Thyroid gland (tissue), 4 donors: ENCODE results near the gene COX7A2. TPM values are rescaled to one million over a fixed set of nuclear protein-coding genes. Genes with fewer than 3 reads are reported as not detected.

Experiments
- DNase-seq, 2 donors: peaks; one replicate each; pipeline ENCODE4 v3.0.0-alpha.2; 2019
- H3K27ac ChIP-seq, 3 donors: fragments of 200-600 bp; sonication (generic); 1 replicate in 2 of 3; 2 replicates in 1 of 3; pipeline ENCODE4 v1.5.1; 2016 to 2019; ENCODE audit warnings: mild to moderate bottlenecking in 1 of 3, moderate library complexity in 1 of 3
- H3K27me3 ChIP-seq: fragments of 200-600 bp; sonication (generic); one replicate; pipeline ENCODE4 v1.5.1; 2019
- H3K36me3 ChIP-seq, 2 donors: fragments of 200-600 bp; sonication (generic); one replicate each; pipeline ENCODE4 v1.5.1; 2016 to 2019
- H3K4me1 ChIP-seq, 2 donors: fragments of 200-600 bp; sonication (generic); one replicate each; pipeline ENCODE4 v1.5.1; 2017 to 2019
- H3K4me3 ChIP-seq, 3 donors: fragments of 200-600 bp; sonication (generic); replicated peaks in 1 of 3; 1 replicate in 2 of 3; 2 replicates in 1 of 3; pipeline ENCODE4 v1.5.1; 2016; ENCODE audit warnings: mild to moderate bottlenecking in 1 of 3
- H3K9me3 ChIP-seq: fragments of 200-600 bp; sonication (generic); one replicate; pipeline ENCODE4 v1.5.1; 2017
- CTCF ChIP-seq, 6 experiments: fragments of 200-600 bp in 3 of 6; fragments of 450-650 bp in 3 of 6; sonication (generic) in 3 of 6; IDR thresholded peaks; one replicate each; pipeline ENCODE4 v1.5.1; 2016 to 2019; ENCODE audit warnings: antibody characterized with exemption in 6 of 6, mild to moderate bottlenecking in 2 of 6, inconsistent platforms in 1 of 6, moderate library complexity in 1 of 6
- POLR2A ChIP-seq, 2 donors: fragments of 450-650 bp; IDR thresholded peaks; one replicate each; pipeline ENCODE4 v1.6.1; 2017; ENCODE audit warnings: antibody characterized with exemption in 2 of 2, mild to moderate bottlenecking in 2 of 2, moderate library complexity in 1 of 2
- WGBS, 2 donors: methylation state at CpG; one replicate each; pipeline ENCODE4 v1.1.5; 2017; 5-methylcytosine and 5-hydroxymethylcytosine counted together
- intact Hi-C: fragments of 100-400 bp; cut with DNase I; formaldehyde crosslinking; loops from one replicate; pipeline ENCODE4 v1.15.1; 2023
- total RNA-seq, 4 donors: library from RNA; depleted of rRNA; stranded (reverse); fragments of >200 nt; gene quantifications; one replicate each; pipeline ENCODE4 v1.2.3, GENCODE V29; 2016

The COX7A2 gene
- total RNA-seq, 4 donors from 2014 or later, result 136 to 578 (median 341) TPM

GRCh38 chr6:75220357-75220756 is 23.2 kb downstream of the COX7A2 start:
- no peak for DNase-seq
- H3K27me3 ChIP-seq, result no peaks in the 10 kb centered on the region
- TF ChIP-seq POLR2A (IDR thresholded peaks at IDR 0.05) (no peak), CTCF (IDR thresholded peaks at IDR 0.05) (no peak)
- no peaks in the 10 kb centered on the region for H3K36me3 ChIP-seq
- WGBS, 2 donors, result 63 to 69% methylated on average over 1 of the region's 1 CpG
- no peaks in the 10 kb centered on the region for H3K9me3 ChIP-seq
- no peak overlapping the region for H3K4me3 ChIP-seq
- no peak overlapping the region for H3K27ac ChIP-seq
- intact Hi-C loops, result no loop called here
- H3K4me1 ChIP-seq, result no peaks in the 10 kb centered on the region

- H3K4me3 ChIP-seq, result no peak overlapping the region
- DNase-seq, result no peak
- no peaks in the 10 kb centered on the region for H3K9me3 ChIP-seq
- intact Hi-C loops, result no loop called here
- no peak overlapping the region for H3K27ac ChIP-seq
- TF ChIP-seq POLR2A (IDR thresholded peaks at IDR 0.05) (no peak), CTCF (IDR thresholded peaks at IDR 0.05) (no peak)
- H3K27me3 ChIP-seq, result no peaks in the 10 kb centered on the region
- 85% methylated on average over 3 of the region's 3 CpGs for WGBS, 2 donors
- H3K36me3 ChIP-seq, result no peaks in the 10 kb centered on the region
- H3K4me1 ChIP-seq, result no peaks in the 10 kb centered on the region
Measured at GRCh38 chr6:75219263-75219662, 24.3 kb downstream of the COX7A2 start.

GRCh38 chr6:75217193-75217592 is 26.4 kb downstream of the COX7A2 start:
- Histone ChIP-seq H3K27ac (no peak overlapping the region), H3K36me3 (no peaks in the 10 kb centered on the region), H3K27me3 (no peaks in the 10 kb centered on the region), H3K9me3 (no peaks in the 10 kb centered on the region), H3K4me1 (no peaks in the 10 kb centered on the region), H3K4me3 (no peak overlapping the region)
- WGBS, 2 donors, result 54 to 59% methylated on average over 4 of the region's 4 CpGs
- intact Hi-C loops, result no loop called here
- TF ChIP-seq CTCF (IDR thresholded peaks at IDR 0.05) (no peak), POLR2A (IDR thresholded peaks at IDR 0.05) (no peak)
- DNase-seq, result no peak

- 74 to 86% methylated on average over 4 of the region's 4 CpGs for WGBS, 2 donors
Measured at GRCh38 chr6:75215291-75215690, 28.3 kb downstream of the COX7A2 start.

GRCh38 chr6:75213732-75214131 is 29.9 kb downstream of the COX7A2 start:
- Histone ChIP-seq H3K4me1 (peaks cover under 1 to 1% of the 10 kb centered on the region in 2 donors), H3K36me3 (no peaks in the 10 kb centered on the region), H3K27me3 (no peaks in the 10 kb centered on the region), H3K4me3 (no peak overlapping the region), H3K9me3 (no peaks in the 10 kb centered on the region), H3K27ac (no peak overlapping the region)
- WGBS, 2 donors, result 75 to 77% methylated on average over 2 of the region's 2 CpGs
- DNase-seq, result no peak
- intact Hi-C loops, result no loop called here
- TF ChIP-seq CTCF (IDR thresholded peaks at IDR 0.05), result no peak
- no peak for TF ChIP-seq POLR2A (IDR thresholded peaks at IDR 0.05)

More at GRCh38 chr6:75215291-75215690, 28.3 kb downstream of the COX7A2 start:
- H3K4me1 ChIP-seq, result no peaks in the 10 kb centered on the region
- intact Hi-C loops, result no loop called here
- H3K36me3 ChIP-seq, result no peaks in the 10 kb centered on the region
- no peaks in the 10 kb centered on the region for H3K9me3 ChIP-seq
- DNase-seq, result no peak
- no peaks in the 10 kb centered on the region for H3K27me3 ChIP-seq
- TF ChIP-seq CTCF (IDR thresholded peaks at IDR 0.05), result no peak
- no peak for TF ChIP-seq POLR2A (IDR thresholded peaks at IDR 0.05)
- no peak overlapping the region for H3K27ac ChIP-seq
- H3K4me3 ChIP-seq, result no peak overlapping the region
